ENCODE results near the gene B4GALNT4. TPM values are rescaled to one million over a fixed set of nuclear protein-coding genes. Genes with fewer than 3 reads are reported as not detected.

Gene B4GALNT4
- total and polyA plus RNA-seq, 2 experiments from 2014 or later: 2.3 to 16.5 TPM

GRCh38 chr11:376531-377173, 7.4 kb downstream of the B4GALNT4 start:
- Histone ChIP-seq H2AFZ (no peak overlapping the region), H3K36me3 (ENCODE audit: low read depth) (no peaks in the 10 kb centered on the region), H4K20me1 (ENCODE audit: insufficient read depth) (no peaks in the 10 kb centered on the region), H3K4me3 (no peak overlapping the region), H3K79me2 (ENCODE audit: insufficient read depth) (no peaks in the 10 kb centered on the region), H3K4me2 (ENCODE audit: unreplicated experiment) (no peak overlapping the region), H3K9me2 (ENCODE audit: insufficient read depth) (no peaks in the 10 kb centered on the region), H3K9me3 (ENCODE audit: low read depth) (no peaks in the 10 kb centered on the region), H3F3A (ENCODE audit: insufficient read depth) (no peaks in the 10 kb centered on the region), H3K9ac (no peak overlapping the region), H3K27ac (no peak overlapping the region), H3K27me3 (replicated peaks; ENCODE audit: insufficient read depth) (no peaks in the 10 kb centered on the region), H3K4me1 (ENCODE audit: insufficient read depth) (no peaks in the 10 kb centered on the region)
- DNase-seq: no peak
- TF ChIP-seq EZH2 (IDR thresholded peaks at IDR 0.05; ENCODE audit: insufficient read depth, poor library complexity, severe bottlenecking) (no peak), EZH2phosphoT487 (IDR thresholded peaks at IDR 0.05; ENCODE audit: insufficient read depth, low read depth) (no peak)
- in situ Hi-C loops (cut with MboI): no loop called here
- 92 to 96% methylated on average over 15 to 70 of the region's 70 CpGs for WGBS, 2 experiments (ENCODE audit: low coverage in 1 of 2, low lambda C conversion rate in 2 of 2, missing lambda C conversion rate in 2 of 2)

GRCh38 chr11:377174-377865, 8.0 kb downstream of the B4GALNT4 start:
- no peaks in the 10 kb centered on the region for H3K27me3 ChIP-seq (replicated peaks; ENCODE audit: insufficient read depth)
- no peaks in the 10 kb centered on the region for H3K9me3 ChIP-seq (ENCODE audit: low read depth)
- in situ Hi-C loops (cut with MboI): no loop called here
- no peak for DNase-seq
- no peak overlapping the region for H3K9ac ChIP-seq
- H4K20me1 ChIP-seq (ENCODE audit: insufficient read depth): no peaks in the 10 kb centered on the region
- H3K4me3 ChIP-seq: no peak overlapping the region
- TF ChIP-seq EZH2phosphoT487 (IDR thresholded peaks at IDR 0.05; ENCODE audit: insufficient read depth, low read depth) (no peak), EZH2 (IDR thresholded peaks at IDR 0.05; ENCODE audit: insufficient read depth, poor library complexity, severe bottlenecking) (no peak)
- H3K4me1 ChIP-seq (ENCODE audit: insufficient read depth): no peaks in the 10 kb centered on the region
- H2AFZ ChIP-seq: no peak overlapping the region
- H3K9me2 ChIP-seq (ENCODE audit: insufficient read depth): no peaks in the 10 kb centered on the region
- H3K79me2 ChIP-seq (ENCODE audit: insufficient read depth): no peaks in the 10 kb centered on the region
- H3K4me2 ChIP-seq (ENCODE audit: unreplicated experiment): no peak overlapping the region
- H3K27ac ChIP-seq: no peak overlapping the region
- no peaks in the 10 kb centered on the region for H3K36me3 ChIP-seq (ENCODE audit: low read depth)
- H3F3A ChIP-seq (ENCODE audit: insufficient read depth): no peaks in the 10 kb centered on the region
- WGBS, 2 experiments (ENCODE audit: low coverage in 1 of 2, low lambda C conversion rate in 2 of 2, missing lambda C conversion rate in 2 of 2): 84 to 86% methylated on average over 35 to 44 of the region's 44 CpGs

- H3K9me3 ChIP-seq (ENCODE audit: low read depth): no peaks in the 10 kb centered on the region
- no peak overlapping the region for H3K4me3 ChIP-seq
- no peaks in the 10 kb centered on the region for H3K9me2 ChIP-seq (ENCODE audit: insufficient read depth)
- H3K27me3 ChIP-seq (replicated peaks; ENCODE audit: insufficient read depth): no peaks in the 10 kb centered on the region
- in situ Hi-C loops (cut with MboI): no loop called here
- no peaks in the 10 kb centered on the region for H3K4me1 ChIP-seq (ENCODE audit: insufficient read depth)
- H2AFZ ChIP-seq: no peak overlapping the region
- no peak overlapping the region for H3K27ac ChIP-seq
- no peaks in the 10 kb centered on the region for H3K36me3 ChIP-seq (ENCODE audit: low read depth)
- no peaks in the 10 kb centered on the region for H3K79me2 ChIP-seq (ENCODE audit: insufficient read depth)
- no peaks in the 10 kb centered on the region for H4K20me1 ChIP-seq (ENCODE audit: insufficient read depth)
- DNase-seq: no peak
- WGBS, 2 experiments (ENCODE audit: low coverage in 1 of 2, low lambda C conversion rate in 2 of 2, missing lambda C conversion rate in 2 of 2): 69 to 76% methylated on average over 11 of the region's 11 CpGs
- no peak overlapping the region for H3K9ac ChIP-seq
- TF ChIP-seq EZH2phosphoT487 (IDR thresholded peaks at IDR 0.05; ENCODE audit: insufficient read depth, low read depth) (no peak), EZH2 (IDR thresholded peaks at IDR 0.05; ENCODE audit: insufficient read depth, poor library complexity, severe bottlenecking) (no peak)
- no peak overlapping the region for H3K4me2 ChIP-seq (ENCODE audit: unreplicated experiment)
- H3F3A ChIP-seq (ENCODE audit: insufficient read depth): no peaks in the 10 kb centered on the region
These were observed 8.7 kb downstream of the B4GALNT4 start for GRCh38 chr11:377883-378500.

GRCh38 chr11:379205-380094, 10.2 kb downstream of the B4GALNT4 start:
- TF ChIP-seq EZH2 (IDR thresholded peaks at IDR 0.05; ENCODE audit: insufficient read depth, poor library complexity, severe bottlenecking): no peak
- TF ChIP-seq EZH2phosphoT487 (IDR thresholded peaks at IDR 0.05; ENCODE audit: insufficient read depth, low read depth): no peak
- H3K9me3 ChIP-seq (ENCODE audit: low read depth): no peaks in the 10 kb centered on the region
- no peaks in the 10 kb centered on the region for H3F3A ChIP-seq (ENCODE audit: insufficient read depth)
- in situ Hi-C loops (cut with MboI): no loop called here
- no peaks in the 10 kb centered on the region for H3K9me2 ChIP-seq (ENCODE audit: insufficient read depth)
- no peak overlapping the region for H3K27ac ChIP-seq
- no peak overlapping the region for H3K9ac ChIP-seq
- WGBS, 2 experiments (ENCODE audit: low coverage in 1 of 2, low lambda C conversion rate in 2 of 2, missing lambda C conversion rate in 2 of 2): 89 to 90% methylated on average over 53 to 87 of the region's 87 CpGs
- H3K79me2 ChIP-seq (ENCODE audit: insufficient read depth): no peaks in the 10 kb centered on the region
- DNase-seq: no peak
- H3K4me1 ChIP-seq (ENCODE audit: insufficient read depth): no peaks in the 10 kb centered on the region
- no peak overlapping the region for H2AFZ ChIP-seq
- no peak overlapping the region for H3K4me2 ChIP-seq (ENCODE audit: unreplicated experiment)
- no peaks in the 10 kb centered on the region for H3K36me3 ChIP-seq (ENCODE audit: low read depth)
- no peaks in the 10 kb centered on the region for H4K20me1 ChIP-seq (ENCODE audit: insufficient read depth)
- H3K27me3 ChIP-seq (replicated peaks; ENCODE audit: insufficient read depth): no peaks in the 10 kb centered on the region
- H3K4me3 ChIP-seq: no peak overlapping the region
